VCaP (cell line): ENCODE data around the gene PCDH9.

ENCODE experiments used
- H3K27ac ChIP-seq: fragments of 450-650 bp; 2 replicates; pipeline ENCODE4 v1.5.1; 2017
- TF ChIP-seq, protein P1 (sequence below): fragments of 450-650 bp; conservative IDR thresholded peaks from 2 replicates; pipeline ENCODE4 v1.5.1; 2017; ENCODE audit warnings: mild to moderate bottlenecking, moderate library complexity

The PCDH9 gene

GRCh38 chr13:66468656-66469055 lies 761.5 kb downstream of the PCDH9 start:
- TF ChIP-seq, protein P1, sequence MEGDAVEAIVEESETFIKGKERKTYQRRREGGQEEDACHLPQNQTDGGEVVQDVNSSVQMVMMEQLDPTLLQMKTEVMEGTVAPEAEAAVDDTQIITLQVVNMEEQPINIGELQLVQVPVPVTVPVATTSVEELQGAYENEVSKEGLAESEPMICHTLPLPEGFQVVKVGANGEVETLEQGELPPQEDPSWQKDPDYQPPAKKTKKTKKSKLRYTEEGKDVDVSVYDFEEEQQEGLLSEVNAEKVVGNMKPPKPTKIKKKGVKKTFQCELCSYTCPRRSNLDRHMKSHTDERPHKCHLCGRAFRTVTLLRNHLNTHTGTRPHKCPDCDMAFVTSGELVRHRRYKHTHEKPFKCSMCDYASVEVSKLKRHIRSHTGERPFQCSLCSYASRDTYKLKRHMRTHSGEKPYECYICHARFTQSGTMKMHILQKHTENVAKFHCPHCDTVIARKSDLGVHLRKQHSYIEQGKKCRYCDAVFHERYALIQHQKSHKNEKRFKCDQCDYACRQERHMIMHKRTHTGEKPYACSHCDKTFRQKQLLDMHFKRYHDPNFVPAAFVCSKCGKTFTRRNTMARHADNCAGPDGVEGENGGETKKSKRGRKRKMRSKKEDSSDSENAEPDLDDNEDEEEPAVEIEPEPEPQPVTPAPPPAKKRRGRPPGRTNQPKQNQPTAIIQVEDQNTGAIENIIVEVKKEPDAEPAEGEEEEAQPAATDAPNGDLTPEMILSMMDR, result no peak

DNA sequence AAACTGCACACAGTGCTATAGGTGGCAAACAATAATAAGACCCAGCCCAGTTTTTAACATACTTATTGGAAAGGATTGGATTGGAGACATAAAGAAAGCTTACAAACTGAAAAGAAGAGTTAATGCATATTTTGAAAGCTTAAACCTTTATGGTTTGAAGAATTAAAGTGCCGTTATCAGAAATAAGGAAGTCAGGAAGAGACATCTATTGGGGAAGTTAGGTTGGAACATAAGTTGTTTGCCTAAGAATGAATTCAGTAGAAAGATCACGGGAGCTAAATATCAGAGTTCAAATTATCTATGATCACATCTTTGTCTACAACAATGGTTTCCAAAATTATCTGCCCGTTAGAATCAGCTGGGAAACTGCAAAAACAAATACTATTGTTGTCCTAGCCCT lies 767.9 kb downstream of the PCDH9 start:
- TF ChIP-seq, protein P1, result no peak
- no peak overlapping the region for H3K27ac ChIP-seq

More at GRCh38 chr13:66468656-66469055, 761.5 kb downstream of the PCDH9 start:
- H3K27ac ChIP-seq, result no peak overlapping the region

DNA sequence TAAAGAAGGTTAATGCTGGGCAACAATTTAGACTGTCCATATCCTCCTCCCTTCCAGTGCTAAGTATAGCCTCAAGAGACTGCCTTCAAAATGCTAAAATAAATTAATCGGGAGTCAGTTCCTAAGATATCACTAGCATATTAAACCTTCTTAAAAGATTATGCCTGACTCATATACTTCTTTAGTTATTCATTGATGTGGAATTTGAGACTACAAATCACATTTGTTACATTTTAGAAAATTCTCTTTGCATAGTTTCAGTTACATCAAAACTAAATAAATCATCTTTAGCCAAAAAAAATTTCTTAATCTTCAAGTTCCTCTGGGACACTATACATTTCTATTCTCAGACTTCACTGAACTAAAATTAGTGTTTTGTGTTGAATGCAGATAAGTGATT lies 769.1 kb downstream of the PCDH9 start:
- no peak overlapping the region for H3K27ac ChIP-seq
- TF ChIP-seq, protein P1, result no peak

DNA sequence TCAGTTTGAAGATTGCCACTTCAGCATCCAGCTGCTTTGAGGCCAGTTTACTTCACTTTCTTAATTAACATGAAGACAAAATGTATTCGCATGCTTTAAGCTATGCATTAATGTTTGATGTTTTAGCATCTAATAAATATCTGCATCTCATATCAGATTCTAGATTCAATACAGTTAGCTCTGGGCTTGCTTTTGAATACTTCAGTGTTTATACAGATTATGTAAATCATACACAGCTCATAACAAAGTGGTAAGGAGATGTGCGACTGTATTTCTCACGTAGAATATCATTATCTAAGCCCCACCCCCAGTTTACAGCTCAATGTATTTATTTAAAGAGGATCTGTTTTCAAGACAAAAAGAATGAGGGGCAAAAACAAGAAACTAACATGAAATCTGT lies 770.5 kb downstream of the PCDH9 start:
- TF ChIP-seq, protein P1, result no peak
- no peak overlapping the region for H3K27ac ChIP-seq

- TF ChIP-seq, protein P1, result no peak
- H3K27ac ChIP-seq, result no peak overlapping the region
These were observed 771.0 kb downstream of the PCDH9 start for GRCh38 chr13:66459143-66459542.

- no peak overlapping the region for H3K27ac ChIP-seq
- TF ChIP-seq, protein P1, result no peak
These were observed 783.7 kb downstream of the PCDH9 start for GRCh38 chr13:66446413-66446812.

GRCh38 chr13:66443926-66444325 lies 786.2 kb downstream of the PCDH9 start:
- TF ChIP-seq, protein P1, result no peak
- no peak overlapping the region for H3K27ac ChIP-seq

GRCh38 chr13:66440938-66441337 lies 789.2 kb downstream of the PCDH9 start:
- no peak overlapping the region for H3K27ac ChIP-seq
- TF ChIP-seq, protein P1, result no peak
